ENCODE data around the gene GNB1L. TPM values are rescaled to one million over a fixed set of nuclear protein-coding genes. Genes with fewer than 3 reads are reported as not detected.

The GNB1L gene
- total and polyA plus RNA-seq, 9 of the 15 experiments (the other 6 are each of a cell fraction or from before 2014, with no cell fraction given), result 0.56 to 50.5 (median 10.2) TPM

GRCh38 chr22:19761725-19762567 is 92.7 kb downstream of the GNB1L start (continued):
- TF ChIP-seq CHD7 (IDR thresholded peaks at IDR 0.05; ENCODE audit: low read depth, low read length) (no peak), ETS1 (conservative IDR thresholded peaks at IDR 0.05; ENCODE audit: control insufficient read depth, low read depth, low read length) (0 out of 2 replicates have a peak, but pooled peaks have one; percentile 4), PML (IDR thresholded peaks at IDR 0.05; ENCODE audit: low read length) (0 out of 2 replicates have a peak, but pooled peaks have one; percentile 33), TRIM25 (IDR thresholded peaks at IDR 0.05; ENCODE audit: borderline replicate concordance) (no peak), ZNF79 (CRISPR knock-in tag; IDR thresholded peaks at IDR 0.05; ENCODE audit: low read depth) (no peak), ZNF699 (CRISPR knock-in tag; IDR thresholded peaks at IDR 0.05; ENCODE audit: insufficient replicate concordance) (peak; percentile 20), ATF6 (CRISPR knock-in tag; IDR thresholded peaks at IDR 0.05) (no peak), ZSCAN29 (IDR thresholded peaks at IDR 0.05) (peak; percentile 93), ZFP36 (IDR thresholded peaks at IDR 0.05; ENCODE audit: low read depth, low read length, partially characterized antibody) (no peak), MTA1 (IDR thresholded peaks at IDR 0.05; ENCODE audit: borderline replicate concordance) (no peak)
